OCI-LY7 (cell line): Measurements from ENCODE around the gene ATP1B3. TPM values are rescaled to one million over a fixed set of nuclear protein-coding genes. Genes with fewer than 3 reads are reported as not detected.

Experiments
- BruUV-seq: library from RNA; stranded (reverse); fragments of 400-500 nt; replicated peaks from 2 replicates; lab custom pipeline; 2021; lab: Mats Ljungman, UMichigan
- CTCF ChIA-PET: fragments of 300-600 bp; sonication (Branson Sonifier 250); formaldehyde crosslinking; loops from one replicate; lab custom pipeline; 2022; ENCODE audit warnings: antibody characterized with exemption; ENCODE audit not compliant: unreplicated experiment; lab: Charles Lee
- POLR2A ChIA-PET: fragments of 300-600 bp; sonication (Branson Sonifier 250); formaldehyde crosslinking; loops from one replicate; lab custom pipeline; 2022; ENCODE audit warnings: antibody characterized with exemption; lab: Charles Lee
- DNase-seq: peaks from one replicate; pipeline ENCODE4 v3.0.0-alpha.2; 2015; ENCODE audit warnings: low spot score
- H2AFZ ChIP-seq: fragments of 200-600 bp; sonication (generic), shearing (Covaris generic); 2 replicates; pipeline ENCODE4 v1.6.1; 2014; ENCODE audit warnings: mild to moderate bottlenecking, antibody characterized with exemption, low read length, moderate library complexity
- H3K27ac ChIP-seq: fragments of 200-600 bp; sonication (generic); 2 replicates; pipeline ENCODE4 v1.5.1; 2014; ENCODE audit warnings: mixed run types, low read depth, mild to moderate bottlenecking, moderate library complexity, low read length, inconsistent platforms; ENCODE audit not compliant: poor library complexity, severe bottlenecking
- H3K36me3 ChIP-seq: fragments of 200-600 bp; sonication (generic); 2 replicates; pipeline ENCODE4 v1.6.1; 2014; ENCODE audit warnings: mild to moderate bottlenecking, antibody characterized with exemption, low read length, moderate library complexity, mixed read lengths; ENCODE audit not compliant: insufficient read depth
- H3K4me1 ChIP-seq: fragments of 200-600 bp; sonication (generic); 2 replicates; pipeline ENCODE4 v1.5.1; 2014; ENCODE audit warnings: mild to moderate bottlenecking, low read length; ENCODE audit not compliant: insufficient read depth, poor library complexity, severe bottlenecking
- H3K4me2 ChIP-seq: fragments of 200-600 bp; sonication (generic); 2 replicates; pipeline ENCODE4 v1.6.1; 2014; ENCODE audit warnings: mild to moderate bottlenecking, low read length
- H3K4me3 ChIP-seq: fragments of 200-600 bp; sonication (generic); 2 replicates; pipeline ENCODE4 v1.5.1; 2014; ENCODE audit warnings: mild to moderate bottlenecking, low read depth, low read length; ENCODE audit not compliant: poor library complexity, severe bottlenecking
- H3K79me2 ChIP-seq: fragments of 200-600 bp; sonication (generic); 2 replicates; pipeline ENCODE4 v1.6.1; 2016; ENCODE audit warnings: low read depth, mild to moderate bottlenecking, low read length, moderate library complexity, mixed read lengths; ENCODE audit not compliant: insufficient read depth
- H3K9me2 ChIP-seq: fragments of 200-600 bp; sonication (generic); 2 replicates; pipeline ENCODE4 v1.6.1; 2016; ENCODE audit warnings: mild to moderate bottlenecking, low read length, mixed read lengths; ENCODE audit not compliant: insufficient read depth
- H3K9me3 ChIP-seq: fragments of 200-600 bp; sonication (generic); 2 replicates; pipeline ENCODE4 v1.6.1; 2014; ENCODE audit warnings: mild to moderate bottlenecking, mixed run types, low read length, mixed read lengths
- H4K20me1 ChIP-seq: fragments of 200-600 bp; sonication (generic); 2 replicates; pipeline ENCODE4 v1.6.1; 2014; ENCODE audit warnings: mild to moderate bottlenecking, antibody characterized with exemption, low read length, moderate library complexity, mixed read lengths; ENCODE audit not compliant: insufficient read depth
- CTCF ChIP-seq: fragments of 200-600 bp; sonication (generic); conservative IDR thresholded peaks from 2 replicates; pipeline ENCODE4 v1.5.1; 2014; ENCODE audit warnings: mild to moderate bottlenecking, antibody characterized with exemption, low read length, moderate library complexity, mixed read lengths
- EZH2phosphoT487 ChIP-seq: fragments of 200-600 bp; sonication (generic); IDR thresholded peaks from 2 replicates; pipeline ENCODE4 v1.6.1; 2018; ENCODE audit warnings: low read depth, borderline replicate concordance, mild to moderate bottlenecking, mixed run types, antibody characterized with exemption, low read length, moderate library complexity, mixed read lengths
- intact Hi-C: fragments of 100-400 bp; cut with micrococcal nuclease; formaldehyde crosslinking; loops from one replicate; pipeline ENCODE4 v1.10.0; 2022; ENCODE audit not compliant: unreplicated experiment
- total RNA-seq, 2 experiments: library from RNA; depleted of rRNA in 1 of 2; stranded (reverse); fragments of >200 nt in 1 of 2; shearing (Covaris generic) in 1 of 2; gene quantifications; 2 replicates each; pipeline ENCODE4 v1.2.3, GENCODE V29; 2014 to 2022

ATP1B3 gene
- total RNA-seq, 2 experiments from 2014 or later = 53.8 to 133 TPM

- Histone ChIP-seq H3K9me3 (no peaks in the 10 kb centered on the region), H3K9me2 (no peaks in the 10 kb centered on the region), H3K4me1 (peaks cover 13% of the 10 kb centered on the region), H3K4me3 (no peak overlapping the region), H3K79me2 (no peaks in the 10 kb centered on the region), H3K27ac (no peak overlapping the region), H2AFZ (no peak overlapping the region), H3K36me3 (peaks cover 88% of the 10 kb centered on the region), H4K20me1 (no peaks in the 10 kb centered on the region), H3K4me2 (no peak overlapping the region)
- intact Hi-C loops = no loop called here
- ChIA-PET POLR2A (interaction anchor here (0.5 to 1.5 kb wide), 4 partner anchors 11 to 174 kb away, joined by 3 to 6 read pairs (median 4); no protein-coding TSS in a partner anchor), CTCF (no interaction called here)
- BruUV-seq = no TSS peak
- no peak for TF ChIP-seq CTCF
- no peak for TF ChIP-seq EZH2phosphoT487
- DNase-seq = no peak
Measured at GRCh38 chr3:141955175-141955574, 78.7 kb downstream of the ATP1B3 start.

- Histone ChIP-seq H4K20me1 (no peaks in the 10 kb centered on the region), H3K9me2 (no peaks in the 10 kb centered on the region), H3K4me1 (no peaks in the 10 kb centered on the region), H3K79me2 (no peaks in the 10 kb centered on the region; the same call in 1 of the 2 replicates), H3K36me3 (peaks cover 97% of the 10 kb centered on the region), H3K4me3 (no peak overlapping the region), H2AFZ (no peak overlapping the region), H3K27ac (no peak overlapping the region), H3K9me3 (no peaks in the 10 kb centered on the region), H3K4me2 (no peak overlapping the region)
- ChIA-PET CTCF (no interaction called here), POLR2A (no interaction called here)
- no peak for DNase-seq
- intact Hi-C loops = loop anchor here (5.0 kb wide), 2 partner anchors 167 to 182 kb away; no protein-coding TSS in a partner anchor
- BruUV-seq = no TSS peak
- TF ChIP-seq EZH2phosphoT487 = no peak
- no peak for TF ChIP-seq CTCF
Measured at GRCh38 chr3:141959589-141960554, 83.4 kb downstream of the ATP1B3 start.
